PC-3 (cell line): Measurements from ENCODE around the gene CMSS1. TPM values are rescaled to one million over a fixed set of nuclear protein-coding genes. Genes with fewer than 3 reads are reported as not detected.

Experiments used
- ATAC-seq: fragments of 200-7000 bp; cut with Tn5 transposase; 2 replicates; pipeline ENCODE4 v1.9.1; 2020; ENCODE audit warnings: mild to moderate bottlenecking, moderate library complexity
- BruUV-seq: library from RNA; stranded (reverse); fragments of 400-500 nt; replicated peaks from 2 replicates; lab custom pipeline; 2021; lab: Mats Ljungman, UMichigan
- CTCF ChIA-PET: fragments of 300-600 bp; sonication (Branson Sonifier 250); formaldehyde crosslinking; loops from one replicate; lab custom pipeline; 2022; ENCODE audit warnings: antibody characterized with exemption; lab: Charles Lee
- POLR2A ChIA-PET: fragments of 300-600 bp; sonication (Branson Sonifier 250); formaldehyde crosslinking; loops from one replicate; lab custom pipeline; 2022; ENCODE audit warnings: antibody characterized with exemption; ENCODE audit not compliant: unreplicated experiment; lab: Charles Lee
- DNase-seq: peaks from one replicate; pipeline ENCODE4 v3.0.0-alpha.2; 2015
- H2AFZ ChIP-seq: fragments of 300-600 bp; sonication (generic); 2 replicates; pipeline ENCODE4 v1.6.0; 2016; ENCODE audit warnings: antibody characterized with exemption, low read length
- H3F3A ChIP-seq: fragments of 300-600 bp; sonication (generic); one replicate; pipeline ENCODE4 v1.6.0; 2017; ENCODE audit warnings: antibody characterized with exemption, low read length, control low read depth, mild to moderate bottlenecking; ENCODE audit not compliant: unreplicated experiment
- H3K27ac ChIP-seq: fragments of 300-600 bp; sonication (generic); 2 replicates; pipeline ENCODE4 v1.5.1; 2016; ENCODE audit warnings: mild to moderate bottlenecking, low read length
- H3K27me3 ChIP-seq: fragments of 300-600 bp; sonication (generic); 2 replicates; pipeline ENCODE4 v1.6.1; 2016; ENCODE audit warnings: low read length, mixed read lengths
- H3K36me3 ChIP-seq: fragments of 300-600 bp; sonication (generic); 2 replicates; pipeline ENCODE4 v1.6.1; 2016; ENCODE audit warnings: low read depth, mixed run types, low read length, mixed read lengths
- H3K4me1 ChIP-seq: fragments of 300-600 bp; sonication (generic); 2 replicates; pipeline ENCODE4 v1.5.1; 2016; ENCODE audit warnings: low read length; ENCODE audit not compliant: insufficient read depth
- H3K4me2 ChIP-seq: fragments of 300-600 bp; sonication (generic); 2 replicates; pipeline ENCODE4 v1.6.0; 2016; ENCODE audit warnings: low read length
- H3K4me3 ChIP-seq: fragments of 300-600 bp; sonication (generic); 2 replicates; pipeline ENCODE4 v1.5.1; 2016; ENCODE audit warnings: mild to moderate bottlenecking, low read length, mixed read lengths
- H3K79me2 ChIP-seq: fragments of 300-600 bp; sonication (generic); 2 replicates; pipeline ENCODE4 v1.6.1; 2017; ENCODE audit warnings: low read length, mixed read lengths
- H3K9ac ChIP-seq: fragments of 300-600 bp; sonication (generic); 2 replicates; pipeline ENCODE4 v1.6.0; 2016; ENCODE audit warnings: mild to moderate bottlenecking, low read length
- H3K9me2 ChIP-seq: fragments of 300-600 bp; sonication (generic); replicated peaks from 2 replicates; pipeline ENCODE4 v1.6.1; 2016; ENCODE audit warnings: mixed run types, low read length, mixed read lengths
- H3K9me3 ChIP-seq: fragments of 300-600 bp; sonication (generic); 2 replicates; pipeline ENCODE4 v1.6.1; 2016; ENCODE audit warnings: low read length, mixed read lengths
- H4K20me1 ChIP-seq: fragments of 300-600 bp; sonication (generic); 2 replicates; pipeline ENCODE4 v1.6.1; 2016; ENCODE audit warnings: low read length, mixed read lengths
- EZH2 ChIP-seq: fragments of 300-600 bp; sonication (generic); IDR thresholded peaks from one replicate; pipeline ENCODE4 v1.6.1; 2017; ENCODE audit warnings: antibody characterized with exemption, mild to moderate bottlenecking, low read length; ENCODE audit not compliant: unreplicated experiment
- EZH2phosphoT487 ChIP-seq: fragments of 300-600 bp; sonication (generic); IDR thresholded peaks from 2 replicates; pipeline ENCODE4 v1.6.1; 2018; ENCODE audit warnings: mild to moderate bottlenecking, antibody characterized with exemption, low read length, borderline replicate concordance
- intact Hi-C: fragments of 100-400 bp; cut with micrococcal nuclease; formaldehyde crosslinking; loops from 2 replicates; pipeline ENCODE4 v1.9.0; 2023
- microRNA-seq: library from miRNA; unstranded; fragments of <30 nt; microRNA quantifications from one replicate; pipeline ENCODE4 v1.1.0, GENCODE V29; 2020; ENCODE audit not compliant: unreplicated experiment
- total RNA-seq: library from RNA; depleted of rRNA; stranded (reverse); fragments of >200 nt; gene quantifications from 2 replicates; pipeline ENCODE4 v1.2.3, GENCODE V29; 2014; rRNA removed
- TF ChIP-seq, protein P1 (sequence below): fragments of 300-600 bp; sonication (generic); conservative IDR thresholded peaks from 2 replicates; pipeline ENCODE4 v1.5.1; 2017; ENCODE audit warnings: antibody characterized with exemption, low read depth, mild to moderate bottlenecking, low read length

The CMSS1 gene
- total RNA-seq, 1 experiment from 2014 or later: 63.1 TPM

DNA sequence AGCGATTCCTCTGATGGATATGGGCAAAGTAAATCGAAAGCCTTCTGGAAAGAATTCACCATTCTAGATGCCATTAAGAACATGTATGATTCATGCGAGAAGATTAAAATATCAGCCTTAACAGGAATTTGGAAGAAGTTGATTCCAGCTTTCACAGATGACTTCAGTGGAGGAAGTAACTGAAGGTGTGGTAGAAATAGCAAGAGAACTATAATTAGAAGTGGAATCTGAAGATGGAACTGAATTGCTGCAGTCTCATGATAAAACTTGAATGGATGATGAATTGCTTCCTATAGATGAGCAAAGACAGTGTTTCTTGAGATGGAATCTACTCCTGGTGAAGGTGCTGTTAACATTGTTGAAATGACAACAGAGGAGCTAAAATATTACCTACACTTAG is 413.0 kb downstream of the CMSS1 start:
- Histone ChIP-seq H4K20me1 (no peaks in the 10 kb centered on the region), H3K9ac (no peak overlapping the region), H3K27me3 (no peaks in the 10 kb centered on the region), H3K36me3 (no peaks in the 10 kb centered on the region), H3K4me1 (peaks cover 16% of the 10 kb centered on the region), H3K9me2 (no peaks in the 10 kb centered on the region), H3K9me3 (no peaks in the 10 kb centered on the region), H2AFZ (no peak overlapping the region), H3K27ac (peak overlapping the region; percentile 69; the same call in 1 of the 2 replicates), H3K4me3 (no peak overlapping the region), H3F3A (peaks cover 3% of the 10 kb centered on the region), H3K4me2 (no peak overlapping the region), H3K79me2 (no peaks in the 10 kb centered on the region)
- DNase-seq (peak; percentile 31), ATAC-seq (no peak)
- no TSS peak for BruUV-seq
- intact Hi-C loops: loop anchor here (1.0 to 2.0 kb wide), 3 partner anchors 123 to 161 kb away; no protein-coding TSS in a partner anchor
- ChIA-PET CTCF (no interaction called here), POLR2A (interaction anchor here (0.6 kb wide), 1 partner anchor 24 kb away, joined by 19 read pairs; no protein-coding TSS in a partner anchor)
- TF ChIP-seq, protein P1, sequence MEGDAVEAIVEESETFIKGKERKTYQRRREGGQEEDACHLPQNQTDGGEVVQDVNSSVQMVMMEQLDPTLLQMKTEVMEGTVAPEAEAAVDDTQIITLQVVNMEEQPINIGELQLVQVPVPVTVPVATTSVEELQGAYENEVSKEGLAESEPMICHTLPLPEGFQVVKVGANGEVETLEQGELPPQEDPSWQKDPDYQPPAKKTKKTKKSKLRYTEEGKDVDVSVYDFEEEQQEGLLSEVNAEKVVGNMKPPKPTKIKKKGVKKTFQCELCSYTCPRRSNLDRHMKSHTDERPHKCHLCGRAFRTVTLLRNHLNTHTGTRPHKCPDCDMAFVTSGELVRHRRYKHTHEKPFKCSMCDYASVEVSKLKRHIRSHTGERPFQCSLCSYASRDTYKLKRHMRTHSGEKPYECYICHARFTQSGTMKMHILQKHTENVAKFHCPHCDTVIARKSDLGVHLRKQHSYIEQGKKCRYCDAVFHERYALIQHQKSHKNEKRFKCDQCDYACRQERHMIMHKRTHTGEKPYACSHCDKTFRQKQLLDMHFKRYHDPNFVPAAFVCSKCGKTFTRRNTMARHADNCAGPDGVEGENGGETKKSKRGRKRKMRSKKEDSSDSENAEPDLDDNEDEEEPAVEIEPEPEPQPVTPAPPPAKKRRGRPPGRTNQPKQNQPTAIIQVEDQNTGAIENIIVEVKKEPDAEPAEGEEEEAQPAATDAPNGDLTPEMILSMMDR: no peak
- no peak for TF ChIP-seq EZH2phosphoT487
- no peak for TF ChIP-seq EZH2

Small RNA genes lying within 50 kb of the gene (microRNA-seq; reads per million reads assigned to microRNA genes)
- gene MIR3921: not detected

Other genes starting within 250 kb of the CMSS1 start
- gene COL8A1, start 179.3 kb upstream of the CMSS1 start, total RNA-seq: 2.4 and 3.8 TPM in 2 replicates